ENCODE measurements around the gene MRPL40.

MRPL40 gene

GRCh38 chr22:19407649-19408606, 24.4 kb upstream of the MRPL40 start:
- DNase-seq = peak; percentile 34

GRCh38 chr22:19410941-19411689, 21.2 kb upstream of the MRPL40 start:
- no peak for DNase-seq

GRCh38 chr22:19411690-19412045, 20.7 kb upstream of the MRPL40 start:
- no peak for DNase-seq

GRCh38 chr22:19412478-19412877, 19.9 kb upstream of the MRPL40 start:
- DNase-seq = no peak

GRCh38 chr22:19412923-19413322, 19.4 kb upstream of the MRPL40 start:
- DNase-seq = no peak

- no peak for DNase-seq
These were observed 13.3 kb upstream of the MRPL40 start for GRCh38 chr22:19419086-19419463.

GRCh38 chr22:19419464-19420178, 12.7 kb upstream of the MRPL40 start:
- peak; percentile 61 for DNase-seq

DNA sequence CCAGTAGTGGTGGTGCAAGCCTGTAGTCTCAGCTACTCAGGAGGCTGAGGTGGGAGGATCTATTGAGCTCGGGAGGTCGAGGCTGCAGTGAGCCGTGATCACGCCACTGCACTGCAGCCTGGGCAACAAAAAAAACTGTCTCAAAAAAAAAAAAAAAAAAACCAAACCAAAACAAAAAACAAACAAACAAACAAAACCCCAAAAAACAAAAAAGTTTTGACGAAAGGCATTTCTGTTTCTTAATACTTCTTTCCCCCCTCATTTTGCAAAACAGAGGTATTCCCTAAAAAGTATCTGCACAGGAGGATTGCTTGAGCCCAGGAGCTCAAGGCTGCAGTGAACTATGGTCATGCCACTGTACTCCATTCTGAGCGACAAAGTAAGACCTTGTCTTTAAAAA, 12.0 kb upstream of the MRPL40 start:
- no peak for DNase-seq

DNA sequence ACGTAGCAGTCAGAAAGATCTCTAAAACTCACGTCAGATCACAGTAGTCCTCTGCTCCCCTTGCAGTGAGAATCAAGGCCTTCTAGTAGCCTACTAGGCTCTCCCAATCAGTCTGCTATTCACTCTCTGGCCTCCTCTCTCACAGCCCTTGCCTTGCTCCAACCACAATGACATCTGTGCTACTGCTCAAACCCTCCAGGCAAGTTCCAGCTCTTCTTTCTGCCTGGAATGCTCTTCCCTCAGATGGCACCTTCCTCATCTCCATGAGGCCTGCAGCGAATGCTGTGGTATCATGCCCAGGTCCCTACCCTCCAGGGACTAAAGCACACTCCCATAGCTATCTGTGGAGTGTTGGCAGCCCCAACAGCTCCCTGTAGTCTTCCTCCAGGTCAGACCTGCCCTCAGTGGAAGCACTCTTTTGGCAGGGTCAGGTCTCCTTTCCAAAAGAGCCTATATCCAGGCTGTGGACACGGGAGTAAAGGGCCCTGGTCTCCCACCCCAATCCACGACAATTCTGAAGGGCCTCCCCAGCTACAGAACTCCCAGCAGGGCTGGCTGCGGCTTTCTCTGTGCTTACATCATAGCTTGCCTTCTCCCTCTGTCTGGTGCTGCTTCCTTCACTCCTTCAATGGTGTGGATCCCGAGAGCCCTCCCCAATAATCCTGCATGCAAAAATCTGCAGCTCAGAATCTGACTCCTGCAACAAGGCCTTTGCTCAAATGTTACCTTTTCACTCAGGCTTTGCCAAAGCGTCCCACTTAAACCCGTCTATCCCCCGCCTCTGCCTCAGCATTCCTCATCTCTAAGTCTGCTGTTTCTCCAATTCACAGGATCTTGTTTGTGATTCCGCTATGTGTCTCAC, 9.7 kb upstream of the MRPL40 start:
- DNase-seq = no peak

- no peak for DNase-seq
These were observed 8.2 kb upstream of the MRPL40 start for GRCh38 chr22:19424186-19424500.

DNA sequence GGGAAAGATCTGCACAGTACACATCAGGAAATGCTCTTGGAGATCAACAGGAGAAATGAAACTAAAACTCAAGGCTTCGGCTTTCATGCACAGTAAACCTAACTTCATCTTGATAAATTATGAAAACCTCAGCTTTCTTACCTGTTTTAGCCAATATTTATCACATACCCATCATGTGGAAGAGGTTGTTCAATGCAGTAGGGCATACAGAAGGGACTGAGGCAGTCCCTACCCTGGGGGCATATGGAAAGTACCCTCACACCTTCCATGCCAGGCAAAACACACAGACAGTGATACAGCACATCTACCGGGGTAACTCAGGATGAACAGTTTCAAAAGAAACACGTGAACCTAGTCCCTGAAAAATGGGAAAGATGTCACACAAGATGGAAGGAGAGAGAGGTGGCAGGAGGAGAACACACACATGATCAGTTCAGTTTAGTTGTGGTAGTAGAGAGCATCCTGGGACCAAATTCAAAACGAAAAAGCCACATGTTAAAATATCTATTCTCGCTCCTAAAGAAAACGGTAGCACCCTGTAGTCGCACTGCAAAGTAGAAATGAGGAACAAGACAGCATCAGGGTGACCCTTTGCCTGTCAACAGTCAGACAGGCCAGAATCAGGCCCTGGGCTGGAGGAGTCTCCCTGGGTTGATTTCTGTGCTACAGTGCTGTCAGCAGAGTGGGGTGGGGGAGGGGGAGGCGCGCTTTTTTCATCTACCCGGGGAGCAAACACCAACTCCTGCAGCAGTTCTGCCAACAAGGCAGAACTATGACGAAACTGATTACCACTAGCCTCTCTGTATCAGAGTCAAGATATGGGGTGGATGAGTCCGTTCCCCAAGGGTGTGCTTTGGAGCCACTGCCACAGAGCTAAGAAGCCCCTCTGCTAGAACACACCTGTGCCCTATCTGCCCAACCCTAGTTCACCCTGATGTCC, 2.1 kb upstream of the MRPL40 start:
- DNase-seq = no peak

DNA sequence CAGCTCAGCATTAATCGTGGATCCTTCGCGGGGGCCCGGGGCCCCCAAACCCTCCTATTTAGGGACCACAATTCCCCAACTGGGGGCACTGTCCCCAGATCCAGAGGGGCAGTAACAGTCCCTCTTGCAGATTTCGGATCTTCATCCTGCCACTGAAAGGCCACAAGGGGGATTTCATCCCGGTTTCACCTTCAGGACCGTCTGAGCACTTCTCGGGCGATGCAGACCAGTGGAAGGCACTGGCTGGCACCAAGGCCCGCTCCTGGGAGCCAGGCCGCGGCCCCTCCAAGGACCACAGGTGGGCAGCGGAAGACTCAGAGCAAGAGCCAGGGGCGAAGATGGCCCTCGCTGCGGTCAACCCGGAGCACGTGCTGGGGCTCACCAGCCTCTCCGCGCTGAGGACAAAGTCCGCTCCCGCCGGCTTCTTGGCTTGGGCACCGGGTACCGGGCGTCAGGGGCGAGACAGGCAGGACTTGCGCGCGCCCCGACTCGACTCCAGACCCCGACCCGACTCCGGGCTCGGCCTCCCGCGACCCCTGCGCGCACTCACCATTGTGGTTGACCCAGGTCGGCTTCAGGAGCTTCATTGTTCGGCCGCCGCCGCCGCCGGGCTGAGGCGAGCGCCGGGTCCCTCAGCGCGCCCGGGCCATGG, 1.3 kb upstream of the MRPL40 start:
- no peak for DNase-seq

DNA sequence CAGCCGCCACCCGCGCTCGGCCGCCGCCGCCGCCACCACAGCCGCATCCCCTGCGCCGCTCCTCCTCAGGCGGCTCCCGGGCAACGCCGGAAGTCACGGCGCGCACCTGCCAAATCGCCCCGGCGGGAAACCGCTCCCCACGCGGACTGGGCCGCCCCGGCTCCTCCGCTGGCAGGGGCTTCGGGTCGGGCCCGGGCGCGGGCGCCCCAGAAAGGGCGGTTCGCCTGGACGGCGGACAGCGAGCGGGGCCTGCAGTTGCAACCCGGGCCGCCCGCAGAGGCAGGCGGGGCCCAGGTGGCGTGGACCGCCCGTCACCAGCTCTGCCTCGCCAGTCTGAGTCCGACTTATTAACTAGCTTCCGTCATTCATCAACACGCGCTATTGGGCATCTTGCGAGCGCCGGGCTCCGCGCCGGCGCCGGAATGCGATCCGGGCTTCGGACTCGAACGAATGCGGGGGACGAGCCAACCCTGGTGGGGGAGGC, 654 bp upstream of the MRPL40 start, which contains the start of gene HIRA:
Gene HIRA (minus strand): TSS at position 85 of the 484 bp plus-strand sequence. CDS start 257 bp downstream, outside the sequence.
- peak; percentile 77 for DNase-seq

DNA sequence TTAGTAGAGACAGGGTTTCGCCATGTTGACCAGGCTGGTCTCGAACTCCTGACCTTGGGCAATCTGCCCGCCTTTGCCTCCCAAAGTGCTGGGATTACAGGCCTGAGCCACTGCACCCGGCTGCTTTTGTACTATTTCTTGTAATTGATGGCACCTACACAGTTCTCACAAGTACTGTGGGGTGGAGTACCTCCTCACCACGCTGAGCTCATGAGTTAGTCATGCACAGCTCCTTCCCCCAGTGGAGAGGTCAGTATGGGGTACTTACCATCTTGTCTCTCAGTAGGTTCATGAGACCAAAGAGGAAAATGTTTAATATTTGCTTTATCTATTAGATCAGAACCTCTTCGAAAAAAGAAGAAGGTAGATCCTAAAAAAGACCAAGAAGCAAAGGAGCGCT, 2.1 kb downstream of the MRPL40 start:
- no peak for DNase-seq

DNA sequence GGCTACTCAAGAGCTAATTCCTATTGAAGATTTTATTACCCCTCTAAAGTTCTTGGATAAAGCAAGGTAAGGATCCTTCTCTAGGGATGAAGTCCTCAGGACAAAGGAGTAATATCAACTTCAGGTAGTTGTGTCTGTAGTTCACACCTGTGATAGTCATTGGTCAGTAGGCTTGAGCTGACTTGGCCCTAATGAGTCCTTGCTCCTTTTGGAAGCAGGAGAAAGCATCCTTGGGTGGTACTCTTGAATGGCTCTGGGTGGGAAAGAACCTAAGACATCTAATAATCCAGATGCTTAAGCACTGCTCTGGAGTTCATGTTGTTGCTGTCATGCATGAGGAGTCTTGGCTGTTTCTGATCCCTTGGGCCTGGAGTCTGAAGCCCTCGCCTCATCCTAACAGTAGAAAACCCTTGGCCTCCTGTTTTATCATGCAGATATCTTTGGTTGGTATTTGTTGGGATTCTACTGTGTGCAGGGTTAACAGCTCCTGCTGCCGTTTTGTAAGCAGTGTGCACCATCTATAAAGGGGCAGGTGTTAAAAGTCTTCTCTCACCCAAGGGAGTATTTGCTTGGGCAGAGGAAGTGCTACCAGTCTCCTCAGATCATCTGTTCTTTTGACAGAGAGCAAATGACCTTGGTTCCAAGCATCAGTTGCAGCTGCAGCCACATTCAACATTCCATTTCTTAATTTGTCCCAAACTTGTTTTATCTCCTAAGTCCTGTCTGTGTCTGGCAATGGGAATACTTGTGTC, 2.7 kb downstream of the MRPL40 start:
- no peak for DNase-seq

- peak; percentile 70 for DNase-seq
These were observed 4.3 kb downstream of the MRPL40 start for GRCh38 chr22:19436444-19437161.

- peak; percentile 67 for DNase-seq
These were observed 6.0 kb downstream of the MRPL40 start for GRCh38 chr22:19438298-19438697.

- DNase-seq = no peak
These were observed 8.3 kb downstream of the MRPL40 start for GRCh38 chr22:19440411-19441195.

Measured in NCI-H2171 (cell line).